ENCODE data around the gene TRDN.

DNA sequence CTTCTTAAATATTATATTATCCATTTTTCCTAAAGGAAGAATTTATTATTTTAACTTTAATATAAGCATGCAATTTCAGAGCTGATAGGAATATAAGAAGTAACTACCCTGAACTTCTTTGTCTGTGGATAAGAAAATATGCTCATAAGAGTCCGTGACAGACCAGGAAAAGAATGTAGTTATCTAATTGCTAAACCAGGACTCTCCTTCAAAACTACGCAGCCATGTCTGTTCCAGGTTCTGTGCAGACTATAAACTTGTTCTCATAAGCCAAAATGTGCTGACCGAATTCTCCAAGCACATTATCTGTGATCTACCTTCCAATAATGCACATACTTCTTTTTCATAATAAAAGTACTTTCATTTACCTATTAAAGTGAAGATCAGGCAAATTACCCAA lies 116.5 kb downstream of the TRDN start:
- TF ChIP-seq, protein P1, sequence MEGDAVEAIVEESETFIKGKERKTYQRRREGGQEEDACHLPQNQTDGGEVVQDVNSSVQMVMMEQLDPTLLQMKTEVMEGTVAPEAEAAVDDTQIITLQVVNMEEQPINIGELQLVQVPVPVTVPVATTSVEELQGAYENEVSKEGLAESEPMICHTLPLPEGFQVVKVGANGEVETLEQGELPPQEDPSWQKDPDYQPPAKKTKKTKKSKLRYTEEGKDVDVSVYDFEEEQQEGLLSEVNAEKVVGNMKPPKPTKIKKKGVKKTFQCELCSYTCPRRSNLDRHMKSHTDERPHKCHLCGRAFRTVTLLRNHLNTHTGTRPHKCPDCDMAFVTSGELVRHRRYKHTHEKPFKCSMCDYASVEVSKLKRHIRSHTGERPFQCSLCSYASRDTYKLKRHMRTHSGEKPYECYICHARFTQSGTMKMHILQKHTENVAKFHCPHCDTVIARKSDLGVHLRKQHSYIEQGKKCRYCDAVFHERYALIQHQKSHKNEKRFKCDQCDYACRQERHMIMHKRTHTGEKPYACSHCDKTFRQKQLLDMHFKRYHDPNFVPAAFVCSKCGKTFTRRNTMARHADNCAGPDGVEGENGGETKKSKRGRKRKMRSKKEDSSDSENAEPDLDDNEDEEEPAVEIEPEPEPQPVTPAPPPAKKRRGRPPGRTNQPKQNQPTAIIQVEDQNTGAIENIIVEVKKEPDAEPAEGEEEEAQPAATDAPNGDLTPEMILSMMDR (IDR thresholded peaks at IDR 0.05 in 8 of 11, conservative IDR thresholded peaks at IDR 0.05 in 3 of 11): no peak
- TF ChIP-seq POLR2A (IDR thresholded peaks at IDR 0.05) (no peak), POLR2AphosphoS5 (IDR thresholded peaks at IDR 0.05) (no peak)
